Measurements from ENCODE around the gene MALT1.
"Not testable (repeated sequence)": the region's sequence is repeated elsewhere in the genome, so short reads cannot be mapped to it uniquely, and the experiment has no call there.

The MALT1 gene, protein sequence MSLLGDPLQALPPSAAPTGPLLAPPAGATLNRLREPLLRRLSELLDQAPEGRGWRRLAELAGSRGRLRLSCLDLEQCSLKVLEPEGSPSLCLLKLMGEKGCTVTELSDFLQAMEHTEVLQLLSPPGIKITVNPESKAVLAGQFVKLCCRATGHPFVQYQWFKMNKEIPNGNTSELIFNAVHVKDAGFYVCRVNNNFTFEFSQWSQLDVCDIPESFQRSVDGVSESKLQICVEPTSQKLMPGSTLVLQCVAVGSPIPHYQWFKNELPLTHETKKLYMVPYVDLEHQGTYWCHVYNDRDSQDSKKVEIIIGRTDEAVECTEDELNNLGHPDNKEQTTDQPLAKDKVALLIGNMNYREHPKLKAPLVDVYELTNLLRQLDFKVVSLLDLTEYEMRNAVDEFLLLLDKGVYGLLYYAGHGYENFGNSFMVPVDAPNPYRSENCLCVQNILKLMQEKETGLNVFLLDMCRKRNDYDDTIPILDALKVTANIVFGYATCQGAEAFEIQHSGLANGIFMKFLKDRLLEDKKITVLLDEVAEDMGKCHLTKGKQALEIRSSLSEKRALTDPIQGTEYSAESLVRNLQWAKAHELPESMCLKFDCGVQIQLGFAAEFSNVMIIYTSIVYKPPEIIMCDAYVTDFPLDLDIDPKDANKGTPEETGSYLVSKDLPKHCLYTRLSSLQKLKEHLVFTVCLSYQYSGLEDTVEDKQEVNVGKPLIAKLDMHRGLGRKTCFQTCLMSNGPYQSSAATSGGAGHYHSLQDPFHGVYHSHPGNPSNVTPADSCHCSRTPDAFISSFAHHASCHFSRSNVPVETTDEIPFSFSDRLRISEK

DNA sequence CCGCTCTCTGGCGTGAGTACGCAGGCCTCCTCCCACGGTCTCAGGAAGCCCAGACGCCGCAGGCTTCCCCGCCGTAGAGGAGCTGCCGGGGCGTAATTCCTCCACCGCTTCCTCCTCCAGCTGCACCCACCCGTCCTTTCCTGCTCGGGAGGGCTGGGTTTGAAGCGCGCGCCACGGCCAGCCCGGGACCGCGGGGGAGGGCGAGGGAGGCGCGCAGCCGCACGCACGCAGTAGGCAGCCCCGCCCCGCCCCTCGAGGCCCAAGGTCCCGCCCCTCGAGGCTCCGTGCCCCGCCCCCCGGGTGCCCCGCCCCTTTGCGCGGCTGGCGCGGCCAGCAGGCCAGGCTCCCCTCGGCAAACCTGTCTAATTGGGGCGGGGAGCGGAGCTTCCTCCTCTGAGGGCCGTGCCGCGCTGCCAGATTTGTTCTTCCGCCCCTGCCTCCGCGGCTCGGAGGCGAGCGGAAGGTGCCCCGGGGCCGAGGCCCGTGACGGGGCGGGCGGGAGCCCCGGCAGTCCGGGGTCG, at the start of gene MALT1:
TSS of gene MALT1 (plus strand) at position 355 of the 521 bp plus-strand sequence. CDS start 179 bp downstream, outside the sequence.
- peak; percentile 57 for DNase-seq

DNA sequence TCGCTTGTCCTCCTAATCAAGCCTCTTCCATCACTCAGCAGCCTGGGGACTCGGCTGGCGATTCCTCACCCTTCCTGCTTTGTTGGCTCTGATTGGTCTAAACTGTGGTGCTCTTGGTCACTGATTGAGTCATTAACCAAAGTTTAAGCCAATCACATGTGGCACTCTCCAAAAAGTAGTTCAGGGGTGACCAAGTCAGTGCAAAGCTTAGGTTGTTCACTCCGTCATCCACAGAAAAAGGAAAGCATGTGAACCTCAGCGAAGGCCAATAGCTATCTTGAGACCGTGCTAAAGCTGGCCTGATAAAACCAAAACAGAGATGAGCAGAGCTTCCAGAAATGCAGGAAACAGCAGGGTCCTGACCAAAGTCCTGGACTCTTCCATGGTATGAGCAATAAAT, 47.3 kb upstream of the MALT1 start:
- no peak for DNase-seq

DNA sequence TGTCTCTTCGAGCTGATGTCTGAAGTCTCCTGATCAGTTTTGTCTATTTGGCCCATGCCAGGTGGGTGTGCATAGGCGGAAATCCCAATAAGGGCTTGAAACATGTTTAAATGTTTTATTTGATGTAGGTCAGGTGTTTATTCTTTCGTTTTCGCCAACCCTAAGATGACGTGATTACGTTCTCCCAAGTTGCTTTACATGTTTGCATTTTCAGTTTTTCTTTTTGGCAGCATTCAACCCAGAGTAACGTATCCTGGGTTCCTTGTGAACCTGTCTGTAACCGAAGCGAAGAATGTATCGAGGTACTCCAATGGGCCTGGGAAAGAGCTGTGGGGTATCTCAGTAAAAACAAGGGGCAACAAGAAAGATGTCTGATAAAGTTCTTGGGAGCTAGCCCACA, 45.4 kb upstream of the MALT1 start:
- DNase-seq = no peak

DNA sequence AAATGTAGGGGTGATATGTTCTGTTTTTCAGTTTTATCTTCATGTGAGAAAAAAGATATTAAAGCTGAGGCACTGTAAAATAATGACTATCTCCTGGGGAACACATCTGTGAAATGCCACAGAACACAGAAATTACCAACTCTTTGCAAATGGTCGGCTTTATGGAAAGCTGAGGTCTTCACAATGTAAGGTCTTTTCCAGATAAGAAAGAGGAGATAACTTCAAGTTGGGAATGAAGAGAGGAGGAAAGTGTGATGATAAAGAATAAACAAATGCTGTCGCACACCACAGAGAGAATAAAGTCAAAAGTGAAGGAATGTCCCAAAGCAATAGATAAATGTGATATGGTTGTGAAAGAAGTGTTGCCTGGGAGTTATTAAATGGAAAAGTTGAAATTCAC, 41.2 kb upstream of the MALT1 start:
- no peak for DNase-seq

DNA sequence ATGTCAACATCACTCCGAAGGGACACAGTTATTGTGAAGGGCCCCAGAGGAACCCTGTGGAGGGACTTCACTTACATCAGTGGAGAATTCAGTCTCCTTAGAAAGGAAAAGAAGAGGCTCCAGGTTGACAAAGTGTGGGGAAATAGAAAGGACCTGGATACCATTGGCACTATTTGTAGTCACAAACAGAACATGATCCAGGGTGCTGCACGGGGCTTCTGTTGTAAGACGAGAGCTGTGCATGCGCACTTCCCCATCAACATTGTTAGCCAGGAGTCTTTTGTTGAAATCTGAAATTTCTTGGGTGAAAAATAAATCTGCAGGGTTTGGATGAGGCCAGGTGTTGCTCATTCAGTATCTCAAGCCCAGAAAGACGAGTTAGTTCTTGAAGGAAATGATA, 40.0 kb upstream of the MALT1 start:
- DNase-seq = no peak

DNA sequence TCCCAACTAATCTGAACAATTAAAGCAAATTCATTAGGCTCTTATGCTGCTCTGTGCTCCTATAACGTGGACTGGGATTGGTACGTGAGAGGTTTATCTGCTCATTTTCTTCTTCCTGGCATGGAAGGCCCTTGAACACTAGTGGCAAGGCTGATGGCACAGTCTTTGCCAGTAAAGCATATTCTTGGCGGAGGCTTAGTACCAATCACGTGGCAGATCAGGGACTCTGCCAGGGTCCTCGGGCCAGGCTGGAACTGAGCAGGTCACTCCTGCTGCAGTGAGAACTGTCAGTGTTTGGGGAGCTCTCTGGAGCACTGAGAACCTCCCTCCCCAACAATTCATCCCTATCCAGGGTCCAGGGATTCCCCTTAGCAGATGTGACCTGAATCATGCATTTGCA, 38.7 kb upstream of the MALT1 start:
- DNase-seq = no peak

DNA sequence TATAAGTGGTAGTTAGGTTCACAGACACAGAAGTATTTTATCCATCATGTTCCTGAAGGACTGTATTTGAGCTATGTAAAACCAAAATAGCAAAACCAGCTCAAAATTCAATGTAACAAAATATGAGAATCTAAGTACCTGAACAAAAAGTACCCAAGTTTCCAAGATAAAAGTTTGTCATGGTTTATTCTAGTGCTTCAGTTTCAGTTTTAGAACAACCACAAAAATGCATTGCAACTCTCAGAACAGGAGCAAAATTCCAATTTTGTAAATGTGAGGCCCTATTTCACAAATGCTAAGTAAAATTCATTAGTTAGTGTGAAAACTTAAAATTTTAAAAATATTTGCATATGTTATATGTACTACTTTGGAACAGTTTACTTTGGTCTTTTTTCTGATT, 37.4 kb upstream of the MALT1 start:
- no peak for DNase-seq

DNA sequence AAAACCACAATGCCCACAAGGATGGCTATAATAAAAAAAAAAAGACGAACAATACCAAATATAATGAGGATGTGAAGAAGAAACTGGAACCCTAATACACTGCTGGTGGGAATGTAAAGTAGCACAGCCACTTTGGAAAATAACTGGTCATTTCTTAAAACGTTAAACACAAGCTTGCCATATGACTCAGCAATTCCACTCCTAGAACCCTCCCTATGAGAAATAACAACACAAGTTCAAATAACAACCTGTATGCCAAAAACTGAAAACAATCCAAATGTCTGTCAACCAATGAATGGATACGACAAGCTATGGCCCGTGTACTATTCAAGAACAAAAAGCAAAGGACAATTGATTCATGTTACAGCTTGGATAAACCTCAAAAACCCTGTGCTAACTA, 35.4 kb upstream of the MALT1 start:
- no peak for DNase-seq

DNA sequence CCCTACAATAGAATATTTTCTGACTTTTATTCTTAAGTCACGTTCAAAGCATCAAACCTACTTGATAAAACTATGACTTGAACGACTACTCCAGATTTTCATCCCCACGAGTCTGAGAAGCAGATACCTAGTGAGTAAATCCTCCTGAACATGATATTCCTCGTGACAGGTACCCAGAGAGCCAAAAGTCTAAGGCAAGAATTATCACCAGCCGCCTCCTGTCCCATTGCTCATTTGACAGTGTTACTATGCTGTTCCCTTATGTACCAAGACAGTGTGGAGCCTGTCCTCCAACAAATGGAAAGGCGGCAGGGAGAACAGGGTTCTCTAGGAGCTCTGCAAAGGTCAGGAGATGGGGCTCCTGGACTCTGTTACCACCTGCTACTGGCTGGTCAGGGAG, 34.1 kb upstream of the MALT1 start:
- DNase-seq = no peak

DNA sequence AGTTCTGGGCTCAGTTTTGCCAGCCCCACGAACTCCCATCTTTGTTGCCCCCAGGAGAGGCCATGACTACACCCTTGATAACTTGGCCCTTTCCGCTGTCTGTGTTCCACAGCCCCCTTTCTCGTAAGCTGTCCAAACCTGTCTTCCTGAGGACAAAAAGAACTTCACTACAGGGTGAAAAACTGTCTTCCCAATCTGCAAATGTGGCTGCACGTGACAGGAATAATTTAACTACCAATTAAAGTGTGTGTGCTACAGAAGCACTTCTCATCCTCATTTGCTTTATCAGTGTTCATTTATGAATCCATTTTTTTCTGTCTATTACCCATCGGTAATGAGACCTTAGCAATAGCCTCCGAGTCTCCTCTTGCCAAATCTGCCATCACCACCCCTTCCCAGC, 33.3 kb upstream of the MALT1 start:
- no peak for DNase-seq

DNA sequence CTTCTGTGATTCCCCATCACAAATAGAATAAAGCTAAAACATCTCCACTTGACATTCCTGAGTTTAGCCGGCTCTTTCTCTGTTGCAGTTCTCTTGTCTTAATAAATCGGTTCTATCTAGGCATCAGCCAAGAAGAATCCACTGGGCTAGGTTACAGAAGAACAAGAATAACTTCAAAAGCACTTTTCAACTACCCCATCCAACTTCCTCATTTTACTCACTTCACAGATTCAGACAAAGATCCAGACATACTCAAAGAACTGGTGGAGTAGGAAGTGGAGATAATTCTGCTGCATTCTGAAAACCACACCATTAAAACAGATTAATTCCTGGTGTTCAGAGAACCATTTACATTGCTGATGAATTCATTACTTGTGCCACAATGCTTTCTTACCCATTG, 32.8 kb upstream of the MALT1 start:
- no peak for DNase-seq

DNA sequence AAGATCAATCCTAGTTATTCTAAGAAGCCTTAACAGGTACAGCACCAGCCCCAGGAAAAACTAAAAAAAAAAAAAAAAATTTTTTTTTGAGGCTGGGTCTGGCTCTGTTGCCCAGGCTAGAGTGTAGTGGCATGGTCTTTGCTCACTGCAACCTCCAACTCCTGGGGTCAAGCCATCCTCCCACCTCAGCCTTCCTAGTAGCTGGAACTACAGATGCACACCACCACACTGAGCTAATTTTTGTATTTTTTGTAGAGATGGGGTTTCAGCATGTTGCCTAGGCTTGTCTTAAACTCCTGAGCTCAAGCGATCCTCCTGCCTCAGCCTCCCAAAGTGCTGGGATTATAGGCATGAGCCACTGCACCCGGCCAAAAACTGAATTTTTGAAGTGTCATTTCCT, 32.0 kb upstream of the MALT1 start:
- no peak for DNase-seq

DNA sequence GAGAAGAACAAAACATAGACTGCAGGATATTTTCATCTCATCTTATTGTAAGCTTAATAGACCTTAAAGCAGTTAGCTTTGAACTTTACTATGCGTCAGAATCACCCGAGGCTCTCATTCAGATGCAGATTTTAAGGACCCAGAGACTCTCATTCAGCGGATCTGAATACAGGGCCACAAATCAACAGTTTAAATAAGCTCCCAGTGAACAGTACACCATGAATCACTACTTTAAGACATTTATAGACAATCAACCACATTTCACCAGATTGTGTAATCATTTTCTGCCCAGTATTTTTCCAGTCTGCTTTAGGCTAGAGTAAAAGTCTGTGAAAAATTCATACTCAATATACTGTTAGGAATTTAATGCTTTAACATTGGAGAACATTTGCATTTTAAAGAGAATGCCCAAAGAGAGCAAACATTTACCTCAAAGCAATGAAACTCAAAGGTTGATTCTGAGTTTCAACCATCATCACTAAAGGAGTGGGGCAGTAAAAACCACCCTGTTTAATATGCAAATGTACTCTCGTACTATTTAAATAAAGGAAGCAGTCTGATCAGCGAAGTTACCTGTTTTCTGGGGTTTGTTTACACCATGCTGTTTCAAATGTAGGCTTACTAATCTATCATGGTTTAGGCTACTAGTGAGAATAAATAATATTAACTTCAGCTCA, 31.4 kb upstream of the MALT1 start:
- DNase-seq = no peak

DNA sequence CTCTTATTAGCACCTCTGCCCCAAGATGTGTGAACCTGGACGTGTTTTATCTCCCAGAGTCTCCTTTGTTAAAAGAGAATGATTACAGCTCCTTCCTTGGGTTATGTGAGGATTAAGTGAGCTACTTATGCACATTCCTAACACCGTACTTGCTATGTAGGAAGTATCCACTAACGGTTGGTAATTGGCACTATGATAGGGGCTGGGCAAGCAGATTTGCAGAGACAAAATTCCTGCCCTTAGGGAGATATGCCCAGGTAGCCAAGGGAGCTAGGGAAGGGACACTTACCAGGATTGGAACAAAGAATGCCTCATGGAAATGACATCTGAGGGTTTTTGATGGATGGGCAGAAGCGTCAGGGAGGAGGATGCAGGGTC, 30.8 kb upstream of the MALT1 start:
- no peak for DNase-seq

DNA sequence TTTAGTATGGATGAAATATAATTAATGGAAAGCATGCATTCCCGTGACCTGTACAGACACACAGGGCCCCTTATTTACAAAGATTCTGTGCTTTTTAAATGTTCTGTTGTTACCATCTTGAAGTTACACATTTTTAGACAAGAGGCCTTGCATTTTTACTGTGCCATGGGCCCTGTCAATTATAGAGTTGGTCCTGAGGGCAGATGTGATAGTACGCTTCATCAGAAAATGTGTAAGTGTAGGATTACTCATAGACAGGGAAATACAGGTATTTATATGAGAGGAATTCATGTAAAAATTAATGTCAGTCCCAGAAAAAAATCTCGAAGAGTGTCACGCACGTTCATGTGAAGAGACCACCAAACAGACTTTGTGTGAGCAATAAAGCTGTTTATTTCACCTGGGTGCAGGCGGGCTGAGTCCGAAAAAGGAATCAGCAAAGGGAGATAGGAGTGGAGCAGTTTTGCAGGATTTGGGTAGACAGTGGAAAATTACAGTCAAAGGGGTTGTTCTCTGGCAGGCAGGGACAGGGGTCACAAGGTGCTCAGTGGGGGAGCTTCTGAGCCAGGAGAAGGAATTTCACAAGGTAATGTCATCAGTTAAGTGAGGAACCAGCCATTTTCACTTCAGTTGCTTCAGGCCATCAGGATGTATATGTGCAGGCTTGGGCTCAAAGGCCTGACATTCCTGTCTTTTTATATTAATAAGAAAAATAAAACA, 30.2 kb upstream of the MALT1 start:
- DNase-seq = no peak

DNA sequence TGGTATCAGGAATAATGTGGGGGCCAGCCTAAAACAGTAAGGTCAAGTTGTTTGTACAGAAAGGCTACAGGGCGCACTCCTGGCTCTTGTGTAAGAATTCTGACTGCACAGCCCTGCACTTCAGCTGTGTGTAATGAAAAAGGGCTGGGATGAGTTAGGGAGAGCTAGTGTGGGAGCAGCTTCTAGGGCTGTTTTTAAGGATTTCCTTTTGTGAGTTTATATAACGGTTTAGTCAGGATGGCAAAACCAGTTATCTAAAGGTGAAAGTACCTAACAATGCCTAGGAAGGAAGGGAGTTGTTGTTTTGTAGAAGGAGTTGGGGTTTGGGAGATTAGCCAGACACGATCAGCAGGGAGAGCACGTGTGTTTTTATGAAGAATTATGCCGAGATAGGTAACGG, 27.7 kb upstream of the MALT1 start:
- DNase-seq = not testable (repeated sequence)

DNA sequence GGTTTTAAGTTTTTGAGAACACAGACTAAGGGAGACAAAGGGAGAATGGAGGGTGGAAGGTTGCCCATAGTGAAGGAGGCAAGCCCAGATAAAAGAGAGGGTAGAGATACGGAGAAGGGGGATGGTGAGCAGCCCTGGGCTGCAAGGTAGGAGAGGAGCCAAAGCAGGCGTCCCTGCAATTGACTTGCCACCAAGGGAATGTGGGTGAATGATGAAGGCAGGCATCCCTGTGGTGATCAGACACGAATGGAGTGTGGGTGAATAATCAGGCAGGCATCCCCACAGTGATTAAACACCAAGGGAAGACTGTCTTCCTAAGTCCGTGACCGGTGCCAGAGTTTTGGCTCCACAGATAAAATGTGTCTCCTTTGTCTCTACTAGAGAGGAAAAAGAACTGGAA, 25.9 kb upstream of the MALT1 start:
- DNase-seq = no peak

DNA sequence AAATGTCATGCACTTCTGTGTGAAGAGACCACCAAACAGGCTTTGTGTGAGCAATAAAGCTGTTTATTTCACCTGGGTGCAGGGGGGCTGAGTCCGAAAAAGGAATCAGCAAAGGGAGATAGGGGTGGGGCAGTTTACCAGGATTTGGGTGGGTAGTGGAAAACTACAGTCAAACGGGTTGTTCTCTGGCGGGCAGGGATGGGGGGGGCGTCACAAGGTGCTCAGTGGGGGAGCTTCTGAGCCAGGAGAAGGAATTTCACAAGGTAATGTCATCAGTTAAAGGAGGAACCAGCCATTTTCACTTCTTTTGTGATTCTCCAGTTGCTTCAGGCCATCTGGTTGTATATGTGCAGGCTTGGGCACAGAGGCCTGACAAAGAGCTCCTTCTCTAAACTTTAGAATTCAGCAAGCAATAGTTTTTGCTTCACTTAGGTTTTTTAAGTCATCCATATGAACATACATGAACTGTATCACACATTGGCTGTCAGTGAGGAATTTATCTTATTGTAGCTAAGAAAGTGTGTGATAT, 24.9 kb upstream of the MALT1 start:
- DNase-seq = no peak

DNA sequence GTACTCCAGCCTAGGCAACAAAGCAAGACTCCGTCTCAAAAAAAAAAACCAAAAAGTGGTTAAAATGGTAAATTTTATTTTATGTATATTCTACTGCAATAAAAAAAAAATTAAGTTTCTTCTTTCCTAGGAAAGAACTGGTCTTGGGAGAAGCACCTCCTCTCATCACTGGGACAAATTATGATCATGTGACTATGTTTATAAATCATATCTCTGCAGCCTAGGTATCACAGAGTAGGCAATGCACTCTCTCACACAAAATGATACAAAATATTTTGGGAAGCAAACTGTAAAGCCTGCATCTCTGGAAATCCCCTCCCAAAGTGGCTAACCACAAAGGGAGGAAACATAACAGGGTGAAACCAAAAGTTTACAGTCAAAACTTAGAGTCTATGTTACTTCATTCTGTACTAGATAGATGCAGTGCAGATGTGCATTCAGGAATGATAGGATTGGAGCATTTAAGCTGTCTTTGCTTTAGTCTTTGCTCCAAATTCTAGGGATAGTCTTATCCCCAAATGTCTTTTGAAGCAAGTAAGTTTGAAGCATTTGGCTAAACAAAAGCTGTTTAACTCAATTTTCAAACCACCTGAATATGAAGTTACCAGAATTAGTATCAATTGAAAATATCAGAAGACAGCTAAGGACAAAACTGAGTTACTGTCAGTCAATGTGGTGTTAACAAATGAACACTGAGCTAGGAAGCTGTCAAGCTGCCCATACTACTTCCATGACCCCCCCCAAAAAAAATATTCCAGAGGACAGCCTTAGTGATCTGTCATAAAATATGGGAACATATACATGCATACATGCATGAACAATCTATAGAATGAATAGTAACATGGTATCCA, 21.1 kb upstream of the MALT1 start:
- DNase-seq = no peak

DNA sequence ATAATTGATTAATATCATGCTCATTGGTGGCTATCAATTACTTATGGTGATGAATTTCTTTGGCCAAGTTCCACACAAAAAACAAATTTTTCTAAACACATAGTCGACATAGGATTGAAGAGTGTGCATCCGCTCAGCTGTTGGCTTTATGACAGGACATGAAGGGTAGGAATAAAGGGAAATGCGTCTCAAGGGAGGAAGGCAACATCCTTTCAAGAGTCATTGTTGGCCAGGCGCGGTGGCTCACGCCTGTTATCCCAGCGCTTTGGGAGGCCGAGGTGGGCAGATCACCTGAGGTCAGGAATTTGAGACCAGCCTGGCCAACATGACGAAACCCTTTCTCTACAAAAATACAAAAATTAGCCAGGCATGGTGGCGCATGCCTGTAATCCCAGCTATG, 20.4 kb upstream of the MALT1 start:
- DNase-seq = not testable (repeated sequence)

DNA sequence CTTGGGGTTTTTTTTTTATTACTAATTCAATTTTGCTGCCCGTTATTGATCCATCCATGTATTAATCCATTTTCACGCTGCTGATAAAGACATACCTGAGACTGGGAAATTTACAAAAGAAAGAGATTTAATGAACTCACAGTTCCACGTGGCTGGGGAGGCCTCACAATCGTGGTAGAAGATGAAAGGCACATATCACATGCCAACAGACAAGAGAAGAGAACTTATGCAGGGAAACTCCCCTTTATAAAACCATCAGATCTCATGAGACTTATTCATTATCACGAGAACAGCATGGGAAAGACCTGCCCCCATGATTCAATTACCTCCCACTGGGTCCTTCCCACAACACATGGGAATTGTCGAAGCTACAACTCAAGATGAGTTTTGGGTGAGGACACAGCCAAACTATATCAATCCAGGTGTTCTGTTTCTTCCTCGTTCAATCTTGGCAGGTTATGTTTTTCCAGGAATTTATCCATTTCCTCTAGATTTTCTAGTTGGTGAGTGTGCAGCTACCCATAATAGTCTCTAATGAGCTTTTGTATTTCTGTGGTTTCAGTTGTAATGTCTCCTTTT, 18.0 kb upstream of the MALT1 start:
- DNase-seq = not testable (repeated sequence)

Data from NCI-H1694 (cell line).